ENCODE measurements around the gene RCVRN.

Gene RCVRN

DNA sequence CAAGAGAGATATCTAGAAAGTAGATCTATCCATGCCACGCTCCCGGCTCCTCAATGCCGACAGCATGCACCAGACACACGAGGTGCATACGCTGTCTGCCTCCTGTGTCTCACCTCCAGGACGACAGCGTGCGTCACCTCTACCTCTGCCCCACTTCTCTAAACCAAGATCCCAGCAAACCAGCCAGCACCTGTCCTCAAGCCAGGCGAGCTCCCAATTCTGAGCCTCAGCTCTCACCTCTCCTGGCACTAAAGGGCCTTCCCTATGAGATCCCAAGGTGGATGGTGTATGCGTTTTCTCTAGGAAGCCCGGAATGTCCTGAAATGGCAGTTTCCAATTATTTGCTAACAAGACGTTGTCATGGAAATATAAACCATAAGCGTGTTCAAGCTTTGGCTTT, 36.2 kb upstream of the RCVRN start:
- no peak for DNase-seq (ENCODE audit: low read depth)
- TF ChIP-seq, protein P1, sequence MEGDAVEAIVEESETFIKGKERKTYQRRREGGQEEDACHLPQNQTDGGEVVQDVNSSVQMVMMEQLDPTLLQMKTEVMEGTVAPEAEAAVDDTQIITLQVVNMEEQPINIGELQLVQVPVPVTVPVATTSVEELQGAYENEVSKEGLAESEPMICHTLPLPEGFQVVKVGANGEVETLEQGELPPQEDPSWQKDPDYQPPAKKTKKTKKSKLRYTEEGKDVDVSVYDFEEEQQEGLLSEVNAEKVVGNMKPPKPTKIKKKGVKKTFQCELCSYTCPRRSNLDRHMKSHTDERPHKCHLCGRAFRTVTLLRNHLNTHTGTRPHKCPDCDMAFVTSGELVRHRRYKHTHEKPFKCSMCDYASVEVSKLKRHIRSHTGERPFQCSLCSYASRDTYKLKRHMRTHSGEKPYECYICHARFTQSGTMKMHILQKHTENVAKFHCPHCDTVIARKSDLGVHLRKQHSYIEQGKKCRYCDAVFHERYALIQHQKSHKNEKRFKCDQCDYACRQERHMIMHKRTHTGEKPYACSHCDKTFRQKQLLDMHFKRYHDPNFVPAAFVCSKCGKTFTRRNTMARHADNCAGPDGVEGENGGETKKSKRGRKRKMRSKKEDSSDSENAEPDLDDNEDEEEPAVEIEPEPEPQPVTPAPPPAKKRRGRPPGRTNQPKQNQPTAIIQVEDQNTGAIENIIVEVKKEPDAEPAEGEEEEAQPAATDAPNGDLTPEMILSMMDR (conservative IDR thresholded peaks at IDR 0.05; ENCODE audit: control insufficient read depth, insufficient read depth, low read depth, low read length): no peak

DNA sequence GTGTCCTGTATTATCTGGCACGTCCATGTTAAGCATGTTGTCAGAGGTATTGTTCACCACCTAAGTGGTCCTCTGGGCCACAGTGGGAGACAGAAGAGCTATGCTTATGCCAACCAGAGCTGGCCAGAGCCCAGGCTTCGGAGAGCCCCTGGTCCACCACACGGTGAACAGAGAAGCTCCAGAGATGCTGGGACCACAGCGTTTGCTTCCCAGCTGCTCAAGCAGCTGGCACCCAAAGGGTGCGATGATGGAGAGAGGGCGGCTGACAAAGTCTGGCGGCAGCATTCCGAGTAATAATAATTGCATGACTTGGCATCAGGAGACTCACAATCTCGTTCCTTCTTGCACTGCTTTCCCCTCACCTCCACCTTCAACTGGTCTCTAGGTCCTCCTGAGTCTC, 35.8 kb upstream of the RCVRN start:
- TF ChIP-seq, protein P1 (conservative IDR thresholded peaks at IDR 0.05; ENCODE audit: control insufficient read depth, insufficient read depth, low read depth, low read length): no peak
- H3K4me3 ChIP-seq (ENCODE audit: control insufficient read depth, low read depth, low read length): no peak overlapping the region
- no peak for DNase-seq (ENCODE audit: low read depth)

More for the DNA sequence above, 36.2 kb upstream of the RCVRN start:
- H3K4me3 ChIP-seq (ENCODE audit: control insufficient read depth, low read depth, low read length): no peak overlapping the region

- no peak for DNase-seq (ENCODE audit: low read depth)
- H3K4me3 ChIP-seq (ENCODE audit: control insufficient read depth, low read depth, low read length): no peak overlapping the region
- TF ChIP-seq, protein P1 (conservative IDR thresholded peaks at IDR 0.05; ENCODE audit: control insufficient read depth, insufficient read depth, low read depth, low read length): no peak
Measured at GRCh38 chr17:9938764-9939163, 33.7 kb upstream of the RCVRN start.

DNA sequence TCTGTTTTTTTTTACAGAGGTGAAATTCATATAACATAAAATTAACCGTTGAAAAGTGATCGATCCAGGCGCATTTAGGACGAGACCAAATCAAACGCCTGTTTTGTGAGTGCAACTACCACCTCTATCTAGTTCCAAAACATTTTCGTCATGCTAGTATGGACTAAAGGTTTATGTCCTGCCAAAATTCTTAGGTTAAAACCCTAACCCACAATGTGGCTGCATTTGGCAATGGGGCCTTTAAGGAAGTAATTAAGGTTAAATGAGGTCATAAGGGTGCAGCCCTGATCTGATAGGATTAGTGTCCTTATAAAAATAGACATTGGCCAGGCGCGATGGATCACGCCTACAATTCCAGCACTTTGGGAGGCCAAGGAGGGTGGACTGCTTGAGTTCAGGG, 32.8 kb upstream of the RCVRN start:
- TF ChIP-seq, protein P1 (conservative IDR thresholded peaks at IDR 0.05; ENCODE audit: control insufficient read depth, insufficient read depth, low read depth, low read length): no peak
- DNase-seq (ENCODE audit: low read depth): peak; percentile 64
- H3K4me3 ChIP-seq (ENCODE audit: control insufficient read depth, low read depth, low read length): no peak overlapping the region

DNA sequence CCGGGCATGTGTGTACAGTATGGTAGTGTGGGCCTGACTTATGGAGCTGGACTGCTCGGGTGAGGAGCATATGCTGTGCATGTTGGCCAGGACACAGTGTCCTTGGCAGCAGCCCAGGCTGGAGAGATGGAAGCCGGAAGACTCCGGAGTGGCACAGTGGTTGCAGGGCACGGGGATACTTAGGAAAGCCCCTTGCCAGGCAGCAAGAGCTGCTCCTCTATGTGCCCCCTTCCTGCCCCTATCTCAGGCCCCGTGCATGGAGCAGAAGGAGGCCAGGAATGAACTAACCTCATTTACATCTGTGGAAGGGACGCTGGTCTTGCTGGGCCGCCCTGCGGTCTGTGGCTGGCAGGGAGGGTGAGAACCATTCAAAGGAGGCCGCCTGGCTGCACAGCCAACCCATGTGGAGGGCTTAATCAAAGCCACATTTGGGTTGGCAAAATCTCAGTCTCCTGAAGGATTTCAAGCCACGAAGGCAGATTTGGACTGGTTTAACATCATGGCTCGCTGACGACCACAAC, 32.2 kb upstream of the RCVRN start:
- TF ChIP-seq, protein P1 (conservative IDR thresholded peaks at IDR 0.05; ENCODE audit: control insufficient read depth, insufficient read depth, low read depth, low read length): no peak
- no peak overlapping the region for H3K4me3 ChIP-seq (ENCODE audit: control insufficient read depth, low read depth, low read length)
- peak; percentile 90 for DNase-seq (ENCODE audit: low read depth)

DNA sequence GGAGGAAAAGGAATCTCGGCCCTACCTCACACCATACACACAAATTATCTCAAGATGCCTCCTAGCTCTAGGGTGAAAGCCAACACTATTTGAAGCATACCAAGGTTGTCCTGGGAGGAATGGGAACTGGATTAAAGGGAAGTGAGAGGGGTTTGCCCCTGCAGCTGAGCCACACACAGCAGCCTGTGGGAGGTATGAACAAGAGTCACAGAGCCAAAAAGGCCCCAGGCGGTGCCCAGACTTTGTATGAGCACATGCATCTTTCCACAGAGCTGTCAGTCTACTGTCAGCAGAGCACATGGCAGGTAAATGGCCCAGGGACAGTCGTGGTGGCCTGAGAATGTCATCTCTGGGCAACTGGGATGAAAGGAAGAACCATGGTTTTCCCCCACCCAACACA, 31.0 kb upstream of the RCVRN start:
- TF ChIP-seq, protein P1 (conservative IDR thresholded peaks at IDR 0.05; ENCODE audit: control insufficient read depth, insufficient read depth, low read depth, low read length): no peak
- no peak overlapping the region for H3K4me3 ChIP-seq (ENCODE audit: control insufficient read depth, low read depth, low read length)
- DNase-seq (ENCODE audit: low read depth): no peak

GRCh38 chr17:9935408-9935807, 30.3 kb upstream of the RCVRN start:
- no peak overlapping the region for H3K4me3 ChIP-seq (ENCODE audit: control insufficient read depth, low read depth, low read length)
- TF ChIP-seq, protein P1 (conservative IDR thresholded peaks at IDR 0.05; ENCODE audit: control insufficient read depth, insufficient read depth, low read depth, low read length): no peak
- DNase-seq (ENCODE audit: low read depth): peak; percentile 29
